ENCODE results near the gene TBCCD1. TPM values are rescaled to one million over a fixed set of nuclear protein-coding genes. Genes with fewer than 3 reads are reported as not detected.

TBCCD1 gene
- total RNA-seq, 1 donor from 2014 or later = 8.7 TPM

- no peaks in the 10 kb centered on the region for H3K36me3 ChIP-seq (ENCODE audit: insufficient read depth, low read length)
- H2AFZ ChIP-seq (ENCODE audit: low read depth, low read length) = no peak overlapping the region
- DNase-seq (ENCODE audit: low read depth) (no peak), FAIRE-seq (no peak)
- Mint-ChIP-seq H3K9me3 (ENCODE audit: unreplicated experiment) (peaks cover 5% of the 10 kb centered on the region), H3K4me3 (ENCODE audit: unreplicated experiment) (no peak overlapping the region), H3K4me1 (ENCODE audit: low read depth, unreplicated experiment) (peaks cover 3% of the 10 kb centered on the region), H3K36me3 (ENCODE audit: low read depth, unreplicated experiment) (no peaks in the 10 kb centered on the region), H3K27me3 (ENCODE audit: low read depth, unreplicated experiment) (peaks cover 35% of the 10 kb centered on the region), H3K27ac (ENCODE audit: unreplicated experiment) (no peak overlapping the region)
- H4K20me1 ChIP-seq (ENCODE audit: insufficient read depth, low read length) = no peaks in the 10 kb centered on the region
- no peaks in the 10 kb centered on the region for H3K27me3 ChIP-seq (ENCODE audit: insufficient read depth, low read length)
- no peaks in the 10 kb centered on the region for H3K9me3 ChIP-seq (ENCODE audit: insufficient read depth, low read depth, low read length)
- no peak overlapping the region for H3K9ac ChIP-seq (ENCODE audit: low read length)
- H3K4me2 ChIP-seq (ENCODE audit: low read length) = no peak overlapping the region
- no peak overlapping the region for H3K27ac ChIP-seq (ENCODE audit: low read depth, low read length)
- H3K4me1 ChIP-seq (ENCODE audit: insufficient read depth, low read length) = no peaks in the 10 kb centered on the region
- no peaks in the 10 kb centered on the region for H3K79me2 ChIP-seq (ENCODE audit: insufficient read depth, low read length)
- TF ChIP-seq CTCF (IDR thresholded peaks at IDR 0.05; ENCODE audit: insufficient read depth, low read depth, low read length) (no peak), EZH2 (IDR thresholded peaks at IDR 0.05; ENCODE audit: insufficient read depth, low read length) (no peak)
- H3K4me3 ChIP-seq (ENCODE audit: insufficient read depth, low read depth, low read length) = no peak overlapping the region
Observed at GRCh38 chr3:186530415-186530814, 36.7 kb downstream of the TBCCD1 start.

- H3K9me3 ChIP-seq (ENCODE audit: insufficient read depth, low read depth, low read length) = no peaks in the 10 kb centered on the region
- no peaks in the 10 kb centered on the region for H3K27me3 ChIP-seq (ENCODE audit: insufficient read depth, low read length)
- Mint-ChIP-seq H3K4me1 (ENCODE audit: low read depth, unreplicated experiment) (peaks cover 3% of the 10 kb centered on the region), H3K4me3 (ENCODE audit: unreplicated experiment) (no peak overlapping the region), H3K27me3 (ENCODE audit: low read depth, unreplicated experiment) (peaks cover 40% of the 10 kb centered on the region), H3K36me3 (ENCODE audit: low read depth, unreplicated experiment) (no peaks in the 10 kb centered on the region), H3K9me3 (ENCODE audit: unreplicated experiment) (peaks cover 5% of the 10 kb centered on the region), H3K27ac (ENCODE audit: unreplicated experiment) (no peak overlapping the region)
- H2AFZ ChIP-seq (ENCODE audit: low read depth, low read length) = no peak overlapping the region
- no peaks in the 10 kb centered on the region for H3K79me2 ChIP-seq (ENCODE audit: insufficient read depth, low read length)
- TF ChIP-seq EZH2 (IDR thresholded peaks at IDR 0.05; ENCODE audit: insufficient read depth, low read length) = no peak
- TF ChIP-seq CTCF (IDR thresholded peaks at IDR 0.05; ENCODE audit: insufficient read depth, low read depth, low read length) = no peak
- no peak for FAIRE-seq
- no peak overlapping the region for H3K4me3 ChIP-seq (ENCODE audit: insufficient read depth, low read depth, low read length)
- H4K20me1 ChIP-seq (ENCODE audit: insufficient read depth, low read length) = no peaks in the 10 kb centered on the region
- H3K27ac ChIP-seq (ENCODE audit: low read depth, low read length) = no peak overlapping the region
- no peaks in the 10 kb centered on the region for H3K36me3 ChIP-seq (ENCODE audit: insufficient read depth, low read length)
- no peaks in the 10 kb centered on the region for H3K4me1 ChIP-seq (ENCODE audit: insufficient read depth, low read length)
- no peak for DNase-seq (ENCODE audit: low read depth)
- H3K9ac ChIP-seq (ENCODE audit: low read length) = no peak overlapping the region
- no peak overlapping the region for H3K4me2 ChIP-seq (ENCODE audit: low read length)
Observed at GRCh38 chr3:186529201-186529999, 37.7 kb downstream of the TBCCD1 start.

- no peak overlapping the region for H3K27ac Mint-ChIP-seq (ENCODE audit: unreplicated experiment)
- peaks cover 2% of the 10 kb centered on the region for H3K36me3 Mint-ChIP-seq (ENCODE audit: low read depth, unreplicated experiment)
Observed at GRCh38 chr3:186526256-186526606, 40.9 kb downstream of the TBCCD1 start.

More at GRCh38 chr3:186526256-186526606, 40.9 kb downstream of the TBCCD1 start:
- no peak for TF ChIP-seq CTCF (IDR thresholded peaks at IDR 0.05; ENCODE audit: insufficient read depth, low read depth, low read length)
- no peak for TF ChIP-seq EZH2 (IDR thresholded peaks at IDR 0.05; ENCODE audit: insufficient read depth, low read length)
- peaks cover 5% of the 10 kb centered on the region for H3K9me3 Mint-ChIP-seq (ENCODE audit: unreplicated experiment)
- no peaks in the 10 kb centered on the region for H3K4me1 ChIP-seq (ENCODE audit: insufficient read depth, low read length)
- peaks cover 53% of the 10 kb centered on the region for H3K27me3 Mint-ChIP-seq (ENCODE audit: low read depth, unreplicated experiment)
- FAIRE-seq (no peak), DNase-seq (ENCODE audit: low read depth) (no peak)
- no peak overlapping the region for H3K4me3 Mint-ChIP-seq (ENCODE audit: unreplicated experiment)
- H3K4me3 ChIP-seq (ENCODE audit: insufficient read depth, low read depth, low read length) = no peak overlapping the region
- no peaks in the 10 kb centered on the region for H4K20me1 ChIP-seq (ENCODE audit: insufficient read depth, low read length)
- no peak overlapping the region for H3K27ac ChIP-seq (ENCODE audit: low read depth, low read length)
- H3K79me2 ChIP-seq (ENCODE audit: insufficient read depth, low read length) = no peaks in the 10 kb centered on the region
- H3K9me3 ChIP-seq (ENCODE audit: insufficient read depth, low read depth, low read length) = no peaks in the 10 kb centered on the region
- H3K36me3 ChIP-seq (ENCODE audit: insufficient read depth, low read length) = no peaks in the 10 kb centered on the region
- H3K9ac ChIP-seq (ENCODE audit: low read length) = no peak overlapping the region
- H2AFZ ChIP-seq (ENCODE audit: low read depth, low read length) = no peak overlapping the region
- H3K4me2 ChIP-seq (ENCODE audit: low read length) = no peak overlapping the region
- H3K4me1 Mint-ChIP-seq (ENCODE audit: low read depth, unreplicated experiment) = peaks cover 3% of the 10 kb centered on the region
- no peaks in the 10 kb centered on the region for H3K27me3 ChIP-seq (ENCODE audit: insufficient read depth, low read length)
